Measurements from ENCODE around the gene EXTL2. TPM values are rescaled to one million over a fixed set of nuclear protein-coding genes. Genes with fewer than 3 reads are reported as not detected.

Gene EXTL2
- total and polyA plus RNA-seq, 10 of the 15 experiments (the other 5 are each of a cell fraction or from before 2014, with no cell fraction given): 10.2 to 51.1 (median 16.2) TPM

GRCh38 chr1:100868364-100868995 is 26.2 kb downstream of the EXTL2 start:
- ATAC-seq (peak; percentile 66; the same call in 2 of the 3 replicates), DNase-seq (ENCODE audit: low read depth, low spot score) (no peak), FAIRE-seq (peak; percentile 84)
- ChIA-PET CTCF (interaction anchor here (0.6 to 9.4 kb wide), 64 partner anchors 8 to 1687 kb away, joined by 3 to 261 read pairs (median 4); partner anchors contain the start of genes CDC14A, EXTL2 and SLC30A7), POLR2A (no interaction called here), SMC1A (ENCODE audit: uncharacterized antibody, unreplicated experiment) (interaction anchor here (0.6 to 5.1 kb wide), 55 partner anchors 9 to 1383 kb away, joined by 3 to 62 read pairs (median 4); partner anchors contain the start of genes CDC14A, EXTL2, FRRS1 and SLC30A7), RAD21 (ENCODE audit: unreplicated experiment) (interaction anchor here (0.8 to 5.2 kb wide), 32 partner anchors 10 to 1062 kb away, joined by 3 to 90 read pairs (median 4); partner anchors contain the start of gene VCAM1)
- 20% methylated on average over 7 of the region's 7 CpGs for WGBS (ENCODE audit: insufficient coverage, insufficient replicate concordance, low lambda C conversion rate, missing lambda C conversion rate)
- intact Hi-C loops (cut with micrococcal nuclease; ENCODE audit: unreplicated experiment): loop anchor here (1.0 to 5.0 kb wide), 4 partner anchors 331 to 1060 kb away; partner anchors contain the start of gene GPR88
- Histone ChIP-seq H3K9ac (ENCODE audit: control insufficient read depth, insufficient read depth, low read length) (no peak overlapping the region), H3K9me3 (replicated peaks; ENCODE audit: control insufficient read depth, insufficient read depth, low read length) (no peaks in the 10 kb centered on the region), H3K79me2 (ENCODE audit: control insufficient read depth, insufficient read depth, low read length) (no peaks in the 10 kb centered on the region), H3K4me3 (no peak overlapping the region), H2AFZ (ENCODE audit: control insufficient read depth, low read depth, low read length) (no peak overlapping the region; the same call in 1 of the 2 replicates), H3K27me3 (replicated peaks in 1 of 2; ENCODE audit: control insufficient read depth in 2 of 2, insufficient read depth in 2 of 2, low read length in 1 of 2) (no peaks in the 10 kb centered on the region), H4K20me1 (ENCODE audit: control insufficient read depth, insufficient read depth) (no peaks in the 10 kb centered on the region), H3K4me1 (ENCODE audit: control insufficient read depth, insufficient read depth, low read length) (peaks cover 9% of the 10 kb centered on the region; the same call in 1 of the 2 replicates), H3K27ac (ENCODE audit: control insufficient read depth, insufficient read depth) (no peak overlapping the region), H3K4me2 (ENCODE audit: control insufficient read depth, insufficient read depth) (no peak overlapping the region), H3K36me3 (ENCODE audit: control insufficient read depth in 2 of 2, insufficient read depth in 2 of 2, low read length in 1 of 2) (no peaks in the 10 kb centered on the region)
- no TSS peak for BruUV-seq (replicated peaks)
- in situ Hi-C loops (cut with MboI): loop anchor here (5.0 to 25.0 kb wide), 4 partner anchors 401 to 1681 kb away; no protein-coding TSS in a partner anchor
- TF ChIP-seq MAX (IDR thresholded peaks at IDR 0.05; ENCODE audit: low read depth, low read length): no peak
- TF ChIP-seq ZBTB40 (IDR thresholded peaks at IDR 0.05; ENCODE audit: borderline replicate concordance): no peak
- TF ChIP-seq SREBF2 (IDR thresholded peaks at IDR 0.05; ENCODE audit: low read length): no peak
- peak; percentile 43 to 69 (median 58); a peak in 4 of 6 replicates for TF ChIP-seq CTCF (IDR thresholded peaks at IDR 0.05 in 2 of 3, conservative IDR thresholded peaks at IDR 0.05 in 1 of 3; ENCODE audit: control insufficient read depth in 2 of 3, extremely low read depth in 1 of 3, insufficient read depth in 1 of 3, low read depth in 3 of 3, low read length in 3 of 3)
- TF ChIP-seq IKZF1 (conservative IDR thresholded peaks at IDR 0.05): no peak
- no peak for TF ChIP-seq NFXL1 (IDR thresholded peaks at IDR 0.05; ENCODE audit: borderline replicate concordance)
- no peak for TF ChIP-seq IKZF2 (IDR thresholded peaks at IDR 0.05)
- TF ChIP-seq ATF7 (IDR thresholded peaks at IDR 0.05; ENCODE audit: low read depth): peak; percentile 39; the same call in 1 of the 2 replicates
- TF ChIP-seq RELA (IDR thresholded peaks at IDR 0.05; ENCODE audit: borderline replicate concordance, partially characterized antibody): no peak
- TF ChIP-seq PRDM15 (CRISPR knock-in tag; IDR thresholded peaks at IDR 0.05): no peak
- TF ChIP-seq RB1 (IDR thresholded peaks at IDR 0.05; ENCODE audit: borderline replicate concordance): no peak
- TF ChIP-seq ETV6 (conservative IDR thresholded peaks at IDR 0.05 in 1 of 2, IDR thresholded peaks at IDR 0.05 in 1 of 2; ENCODE audit: borderline replicate concordance in 1 of 2, low read depth in 1 of 2): no peak
